ENCODE results near the gene CHKA.

- TF ChIP-seq SAFB2 (IDR thresholded peaks at IDR 0.05; ENCODE audit: borderline replicate concordance, low read depth, low read length, severe bottlenecking) (no peak), HDAC2 (IDR thresholded peaks at IDR 0.05) (no peak), POLR2A (conservative IDR thresholded peaks at IDR 0.05) (no peak), ZNF274 (IDR thresholded peaks at IDR 0.05; ENCODE audit: borderline replicate concordance, low read depth, low read length) (no peak), TSHZ1 (CRISPR knock-in tag; IDR thresholded peaks at IDR 0.05) (no peak), ZNF778 (CRISPR knock-in tag; IDR thresholded peaks at IDR 0.05) (no peak), XRCC3 (IDR thresholded peaks at IDR 0.05) (no peak), REST (IDR thresholded peaks at IDR 0.05; ENCODE audit: borderline replicate concordance) (no peak), REST (CRISPR knock-in tag; IDR thresholded peaks at IDR 0.05; ENCODE audit: low read depth) (no peak), KDM1A (IDR thresholded peaks at IDR 0.05) (no peak), ZNF384 (IDR thresholded peaks at IDR 0.05; ENCODE audit: low read depth, low read length) (no peak), CTCF (IDR thresholded peaks at IDR 0.05 in 2 of 3, conservative IDR thresholded peaks at IDR 0.05 in 1 of 3; ENCODE audit: insufficient read depth in 2 of 3, low read depth in 1 of 3, low read length in 3 of 3) (no peak)
Measured at GRCh38 chr11:68014947-68015447, 106.2 kb downstream of the CHKA start.
